Keratinocyte (primary cell): ENCODE measurements around the gene CCR7. TPM values are rescaled to one million over a fixed set of nuclear protein-coding genes. Genes with fewer than 3 reads are reported as not detected.

ENCODE experiments used
- DNase-seq: peaks from one replicate; pipeline ENCODE4 v3.0.0-alpha.2; 2011; ENCODE audit warnings: low read depth, missing footprints, low spot score
- FAIRE-seq: peaks from 2 replicates; lab custom pipeline; 2011; peaks lifted over from hg19 to GRCh38; lab: Jason Lieb, UNC
- H2AFZ ChIP-seq: 2 replicates; pipeline ENCODE4 v1.6.0; 2012; ENCODE audit warnings: low read length, control low read depth, inconsistent platforms; ENCODE audit not compliant: control insufficient read depth
- H3K27ac ChIP-seq: 2 replicates; pipeline ENCODE4 v1.5.1; 2011; ENCODE audit warnings: low read length; ENCODE audit not compliant: control insufficient read depth, insufficient read depth
- H3K27me3 ChIP-seq: 3 replicates; pipeline ENCODE4 v1.6.0; 2011; ENCODE audit warnings: low read length; ENCODE audit not compliant: control insufficient read depth, insufficient read depth; ENCODE audit errors: extremely low read depth
- H3K36me3 ChIP-seq, 2 experiments: 2 replicates in 1 of 2; 3 replicates in 1 of 2; pipeline ENCODE4 v1.5.1; 2011; ENCODE audit warnings: low read length in 2 of 2, mild to moderate bottlenecking in 1 of 2; ENCODE audit not compliant: control insufficient read depth in 2 of 2, insufficient read depth in 2 of 2; ENCODE audit errors: extremely low read depth in 1 of 2
- H3K4me1 ChIP-seq: 3 replicates; pipeline ENCODE4 v1.5.1; 2011; ENCODE audit warnings: low read length; ENCODE audit not compliant: control insufficient read depth, insufficient read depth; ENCODE audit errors: extremely low read depth
- H3K4me2 ChIP-seq: 3 replicates; pipeline ENCODE4 v1.6.0; 2011; ENCODE audit warnings: low read depth, low read length; ENCODE audit not compliant: control insufficient read depth, insufficient read depth; ENCODE audit errors: extremely low read depth
- H3K4me3 ChIP-seq, 3 experiments: fragments of 200-600 bp in 1 of 3; sonication (generic) in 1 of 3; 2 replicates in 2 of 3; 3 replicates in 1 of 3; pipeline ENCODE4 v1.5.1; 2011 to 2016; ENCODE audit warnings: low read length in 3 of 3, mild to moderate bottlenecking in 3 of 3, control low read depth in 2 of 3, inconsistent platforms in 1 of 3, low read depth in 1 of 3, mixed read lengths in 1 of 3, mixed run types in 1 of 3, moderate library complexity in 1 of 3; ENCODE audit not compliant: control insufficient read depth in 2 of 3, insufficient read depth in 2 of 3; ENCODE audit errors: extremely low read depth in 1 of 3
- H3K79me2 ChIP-seq: 2 replicates; pipeline ENCODE4 v1.6.0; 2012; ENCODE audit warnings: low read length; ENCODE audit not compliant: control insufficient read depth, insufficient read depth
- H3K9ac ChIP-seq: 3 replicates; pipeline ENCODE4 v1.6.0; 2011; ENCODE audit warnings: low read length; ENCODE audit not compliant: control insufficient read depth, insufficient read depth; ENCODE audit errors: extremely low read depth
- H3K9me1 ChIP-seq: 3 replicates; pipeline ENCODE4 v1.6.0; 2011; ENCODE audit warnings: low read length; ENCODE audit not compliant: control insufficient read depth, insufficient read depth; ENCODE audit errors: extremely low read depth
- H3K9me3 ChIP-seq: 2 replicates; pipeline ENCODE4 v1.5.1; 2012; ENCODE audit warnings: low read depth, low read length; ENCODE audit not compliant: control insufficient read depth
- H4K20me1 ChIP-seq: 3 replicates; pipeline ENCODE4 v1.6.0; 2011; ENCODE audit warnings: low read length; ENCODE audit not compliant: control insufficient read depth, insufficient read depth; ENCODE audit errors: extremely low read depth
- CTCF ChIP-seq, 3 experiments: IDR thresholded peaks in 1 of 3; conservative IDR thresholded peaks in 1 of 3; optimal IDR thresholded peaks in 1 of 3; 2 replicates in 2 of 3; 3 replicates in 1 of 3; pipeline versions ENCODE3 to v1.5.1; 2011; ENCODE audit warnings: low read length in 3 of 3, mild to moderate bottlenecking in 3 of 3, moderate library complexity in 2 of 3, control low read depth in 1 of 3, inconsistent platforms in 1 of 3; ENCODE audit not compliant: insufficient read depth in 2 of 3; ENCODE audit errors: extremely low read depth in 1 of 3
- EZH2 ChIP-seq: IDR thresholded peaks from one replicate; pipeline ENCODE4 v1.6.1; 2012; ENCODE audit warnings: inconsistent platforms, mild to moderate bottlenecking, low read length, moderate library complexity
- dilution Hi-C: fragments of 300-500 bp; cut with MboI; formaldehyde crosslinking; loops from one replicate; pipeline ENCODE4 v1.7.0; 2020; ENCODE audit warnings: low sequenced_read_pairs; ENCODE audit not compliant: extremely low pct_ligation_motif_present
- polyA plus RNA-seq, 5 experiments: library from polyadenylated mRNA; depleted of rRNA in 3 of 5; stranded (reverse) in 3 of 5; stranded (forward) in 1 of 5; unstranded in 1 of 5; fragments of >200 nt; gene quantifications; 1 replicate in 1 of 5; 2 replicates in 3 of 5; 3 replicates in 1 of 5; pipeline versions ENCODE4 v1.2.1 to v1.2.3, GENCODE V29; 2011 to 2012; ENCODE audit warnings: missing spikeins in 2 of 5, low read depth in 1 of 5, low replicate concordance in 1 of 5

CCR7 gene
- polyA plus RNA-seq, 1 donor (not counting 4 experiments of a cell fraction or from before 2014, with no cell fraction given), result 0.16 TPM

- Histone ChIP-seq H2AFZ (no peak overlapping the region), H4K20me1 (no peaks in the 10 kb centered on the region), H3K9me3 (no peaks in the 10 kb centered on the region), H3K27me3 (no peaks in the 10 kb centered on the region), H3K4me1 (peaks cover 81% of the 10 kb centered on the region), H3K9me1 (no peaks in the 10 kb centered on the region), H3K4me2 (peak overlapping the region; percentile 22), H3K79me2 (peaks cover 24% of the 10 kb centered on the region), H3K36me3 (peaks cover 0 to 7% of the 10 kb centered on the region in 2 experiments), H3K27ac (peak overlapping the region; percentile 92), H3K9ac (no peak overlapping the region), H3K4me3 (no peak overlapping the region)
- TF ChIP-seq EZH2 (no peak), CTCF (optimal IDR thresholded peaks at IDR 0.05 in 1 of 3, IDR thresholded peaks at IDR 0.05 in 1 of 3, conservative IDR thresholded peaks at IDR 0.05 in 1 of 3; ENCODE audit: extremely low read depth in 1 of 3, insufficient read depth in 2 of 3, low read length in 3 of 3) (no peak)
- DNase-seq (no peak), FAIRE-seq (no peak)
- dilution Hi-C loops, result no loop called here
These were observed 49.7 kb downstream of the CCR7 start for GRCh38 chr17:40515491-40516041.

- Histone ChIP-seq H3K9me3 (no peaks in the 10 kb centered on the region), H3K27me3 (no peaks in the 10 kb centered on the region), H3K9me1 (no peaks in the 10 kb centered on the region), H2AFZ (no peak overlapping the region), H3K4me2 (peak overlapping the region; percentile 22), H3K4me3 (no peak overlapping the region), H3K36me3 (peaks cover 0 to 4% of the 10 kb centered on the region in 2 experiments), H3K79me2 (peaks cover 21% of the 10 kb centered on the region), H3K27ac (peak overlapping the region; percentile 34), H4K20me1 (no peaks in the 10 kb centered on the region), H3K4me1 (peaks cover 79% of the 10 kb centered on the region), H3K9ac (no peak overlapping the region)
- no peak for DNase-seq
- TF ChIP-seq EZH2, result no peak
- TF ChIP-seq CTCF (optimal IDR thresholded peaks at IDR 0.05 in 1 of 3, IDR thresholded peaks at IDR 0.05 in 1 of 3, conservative IDR thresholded peaks at IDR 0.05 in 1 of 3; ENCODE audit: extremely low read depth in 1 of 3, insufficient read depth in 2 of 3, low read length in 3 of 3), result no peak
- dilution Hi-C loops, result no loop called here
- FAIRE-seq, result no peak
These were observed 50.3 kb downstream of the CCR7 start for GRCh38 chr17:40515011-40515410.
